Kidney epithelial cell (primary cell): ENCODE results near the gene MRTFB. TPM values are rescaled to one million over a fixed set of nuclear protein-coding genes. Genes with fewer than 3 reads are reported as not detected.
"Not testable (repeated sequence)": the region's sequence is repeated elsewhere in the genome, so short reads cannot be mapped to it uniquely, and the experiment has no call there.

ENCODE experiments used
- DNase-seq: peaks from one replicate; pipeline ENCODE4 v3.0.0-alpha.2; 2010; ENCODE audit warnings: low read depth
- H3K27me3 ChIP-seq: 2 replicates; pipeline ENCODE4 v1.6.0; 2011; ENCODE audit warnings: low read length; ENCODE audit not compliant: control insufficient read depth, insufficient read depth
- H3K36me3 ChIP-seq: 2 replicates; pipeline ENCODE4 v1.5.1; 2011; ENCODE audit warnings: low read length; ENCODE audit not compliant: control insufficient read depth, insufficient read depth
- H3K4me3 ChIP-seq: 2 replicates; pipeline ENCODE4 v1.5.1; 2011; ENCODE audit warnings: low read depth, mild to moderate bottlenecking, control low read depth, low read length
- total RNA-seq: library from RNA; depleted of rRNA; stranded (reverse); fragments of >200 nt; gene quantifications from 2 replicates; pipeline ENCODE4 v1.2.3, GENCODE V29; 2015
- TF ChIP-seq, protein P1 (sequence below): IDR thresholded peaks from 2 replicates; pipeline ENCODE4 v1.5.1; 2011; ENCODE audit warnings: mild to moderate bottlenecking, moderate library complexity, low read length, control low read depth, inconsistent platforms; ENCODE audit not compliant: insufficient read depth, poor library complexity, severe bottlenecking

Gene MRTFB
- total RNA-seq, 1 donor from 2014 or later: 15.8 TPM

DNA sequence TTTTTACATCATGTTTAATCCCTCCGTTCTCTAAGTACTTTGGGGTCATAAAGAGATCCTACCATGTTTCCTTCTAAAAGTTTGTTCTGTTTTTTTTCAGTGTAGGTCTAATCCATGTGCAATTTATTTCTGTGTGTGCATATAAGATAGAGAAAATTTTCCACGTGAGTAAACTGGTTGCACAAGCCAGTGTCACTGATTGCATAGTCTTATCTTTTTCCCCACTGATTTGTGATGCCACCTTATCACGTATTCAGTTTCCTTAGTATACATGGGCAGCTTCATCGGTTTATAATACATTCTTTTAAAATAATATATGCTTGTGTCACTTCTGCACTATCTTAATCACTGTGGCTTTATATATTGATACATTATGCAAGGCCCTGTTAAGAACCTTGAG is 49.2 kb downstream of the MRTFB start:
- no peak overlapping the region for H3K4me3 ChIP-seq
- no peaks in the 10 kb centered on the region for H3K36me3 ChIP-seq
- no peaks in the 10 kb centered on the region for H3K27me3 ChIP-seq
- TF ChIP-seq, protein P1, sequence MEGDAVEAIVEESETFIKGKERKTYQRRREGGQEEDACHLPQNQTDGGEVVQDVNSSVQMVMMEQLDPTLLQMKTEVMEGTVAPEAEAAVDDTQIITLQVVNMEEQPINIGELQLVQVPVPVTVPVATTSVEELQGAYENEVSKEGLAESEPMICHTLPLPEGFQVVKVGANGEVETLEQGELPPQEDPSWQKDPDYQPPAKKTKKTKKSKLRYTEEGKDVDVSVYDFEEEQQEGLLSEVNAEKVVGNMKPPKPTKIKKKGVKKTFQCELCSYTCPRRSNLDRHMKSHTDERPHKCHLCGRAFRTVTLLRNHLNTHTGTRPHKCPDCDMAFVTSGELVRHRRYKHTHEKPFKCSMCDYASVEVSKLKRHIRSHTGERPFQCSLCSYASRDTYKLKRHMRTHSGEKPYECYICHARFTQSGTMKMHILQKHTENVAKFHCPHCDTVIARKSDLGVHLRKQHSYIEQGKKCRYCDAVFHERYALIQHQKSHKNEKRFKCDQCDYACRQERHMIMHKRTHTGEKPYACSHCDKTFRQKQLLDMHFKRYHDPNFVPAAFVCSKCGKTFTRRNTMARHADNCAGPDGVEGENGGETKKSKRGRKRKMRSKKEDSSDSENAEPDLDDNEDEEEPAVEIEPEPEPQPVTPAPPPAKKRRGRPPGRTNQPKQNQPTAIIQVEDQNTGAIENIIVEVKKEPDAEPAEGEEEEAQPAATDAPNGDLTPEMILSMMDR: no peak
- no peak for DNase-seq

DNA sequence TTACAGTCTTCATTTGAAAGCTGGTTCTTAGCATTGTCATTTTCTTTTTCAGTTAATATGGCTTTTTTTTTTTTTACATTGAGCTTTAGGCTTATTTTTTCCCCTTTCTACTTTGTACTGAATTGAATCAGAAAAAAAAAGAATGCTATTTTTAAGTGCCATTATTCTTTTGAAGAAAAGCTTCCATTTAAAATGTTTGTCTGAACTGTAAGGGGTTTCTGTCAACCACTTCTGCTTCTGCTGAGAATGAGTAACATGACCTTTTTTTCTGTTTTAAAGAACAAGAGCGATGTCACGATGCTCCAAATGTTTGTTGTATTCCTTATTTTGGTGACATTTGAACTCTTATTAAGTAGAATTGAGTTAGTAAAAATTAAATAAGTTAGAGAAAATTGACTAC is 50.0 kb downstream of the MRTFB start:
- Histone ChIP-seq H3K36me3 (no peaks in the 10 kb centered on the region), H3K4me3 (no peak overlapping the region), H3K27me3 (no peaks in the 10 kb centered on the region)
- no peak for DNase-seq
- TF ChIP-seq, protein P1: no peak

DNA sequence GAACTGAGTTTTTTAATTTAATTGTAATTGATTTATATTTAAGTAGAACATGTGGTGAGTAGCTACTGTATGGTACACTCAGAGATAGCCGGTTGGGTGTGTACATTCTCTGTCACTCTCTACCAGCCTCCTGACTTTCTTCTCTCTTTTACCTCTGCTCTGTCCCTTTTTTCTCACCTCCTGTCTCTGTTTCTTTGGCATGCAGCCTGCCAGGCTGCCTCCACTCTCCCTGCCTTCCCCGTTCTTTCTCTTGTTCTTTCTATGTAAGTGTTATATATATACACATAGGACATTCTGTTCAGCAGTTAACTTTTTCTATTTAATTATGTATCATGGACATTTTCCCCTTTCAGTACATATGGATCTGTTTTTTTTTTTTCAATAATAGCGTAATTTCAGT is 50.8 kb downstream of the MRTFB start:
- no peak for DNase-seq
- no peaks in the 10 kb centered on the region for H3K27me3 ChIP-seq
- no peak overlapping the region for H3K4me3 ChIP-seq
- H3K36me3 ChIP-seq: no peaks in the 10 kb centered on the region
- TF ChIP-seq, protein P1: no peak

DNA sequence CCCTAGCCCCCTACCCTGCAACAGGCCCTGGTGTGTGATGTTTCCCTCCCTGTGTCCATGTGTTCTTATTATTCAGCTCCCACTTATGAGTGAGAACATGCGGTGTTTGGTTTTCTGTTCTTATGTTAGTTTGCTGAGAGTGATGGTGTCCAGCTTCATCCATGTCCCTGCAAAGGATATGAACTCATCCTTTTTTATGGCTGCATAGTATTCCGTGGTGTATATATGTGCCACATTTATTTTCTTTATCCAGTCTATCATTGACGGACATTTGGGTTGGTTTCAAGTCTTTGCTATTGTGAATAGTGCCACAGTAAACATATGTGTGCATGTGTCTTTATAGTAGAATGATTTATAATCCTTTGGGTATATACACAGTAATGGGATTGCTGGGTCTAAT is 51.3 kb downstream of the MRTFB start:
- not testable (repeated sequence) for DNase-seq, H3K4me3 ChIP-seq, H3K27me3 ChIP-seq, H3K36me3 ChIP-seq

DNA sequence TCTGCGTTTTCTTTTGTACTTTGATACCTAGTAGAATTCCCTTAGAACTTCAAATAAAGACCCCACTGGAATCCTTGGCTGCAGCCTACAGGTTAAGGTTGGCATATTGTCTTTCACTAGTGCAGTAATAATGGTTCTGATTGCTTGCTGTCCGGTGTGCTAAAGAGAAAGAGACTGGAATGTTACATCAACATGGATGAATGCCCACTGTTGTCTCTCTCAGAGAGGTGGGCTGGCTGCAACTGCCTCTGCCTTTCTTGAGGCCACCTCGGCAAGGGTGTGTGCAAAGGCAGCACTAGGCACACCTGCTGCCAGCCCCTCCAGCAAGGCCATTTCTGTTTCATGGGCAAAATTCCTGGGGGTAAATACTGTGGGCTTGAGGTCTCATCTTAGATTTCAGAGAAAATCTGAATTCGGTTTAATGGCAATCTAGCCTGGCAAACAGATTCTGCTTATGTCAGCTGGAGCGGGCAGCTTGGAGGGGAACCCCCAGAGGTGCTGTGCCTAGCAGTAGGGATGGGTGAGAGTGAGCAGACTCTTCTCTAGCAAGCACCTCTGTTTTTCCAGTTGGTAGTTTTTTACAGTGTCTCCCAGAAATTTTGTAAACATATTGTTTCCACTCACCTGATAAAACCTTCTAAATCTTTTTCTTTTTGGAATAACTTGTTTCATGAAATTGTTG is 54.0 kb downstream of the MRTFB start:
- Histone ChIP-seq H3K36me3 (no peaks in the 10 kb centered on the region), H3K27me3 (no peaks in the 10 kb centered on the region), H3K4me3 (no peak overlapping the region)
- TF ChIP-seq, protein P1: no peak
- no peak for DNase-seq

DNA sequence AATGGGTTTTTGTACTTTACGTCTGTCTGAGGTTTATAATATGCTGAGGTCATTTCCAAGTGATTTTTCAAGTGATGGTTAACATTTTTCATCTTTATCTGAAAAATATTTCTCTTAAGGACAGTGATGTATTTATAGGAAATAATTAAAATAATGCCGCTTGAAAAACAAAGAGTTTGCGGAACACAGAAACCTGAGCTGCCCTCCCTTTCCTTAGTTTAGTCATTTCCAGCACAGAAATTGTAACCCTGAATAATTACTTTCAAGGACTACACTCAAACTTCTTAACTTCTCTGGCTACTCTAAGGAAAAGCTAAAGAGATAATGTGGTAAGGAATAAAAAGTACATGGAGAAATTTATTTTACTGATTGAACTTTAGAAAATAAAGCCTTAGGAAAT is 54.6 kb downstream of the MRTFB start:
- TF ChIP-seq, protein P1: no peak
- no peak overlapping the region for H3K4me3 ChIP-seq
- no peaks in the 10 kb centered on the region for H3K36me3 ChIP-seq
- H3K27me3 ChIP-seq: no peaks in the 10 kb centered on the region
- no peak for DNase-seq
